Panc1 (cell line): ENCODE results near the gene VPS51.

Experiments used
- TF ChIP-seq, protein P1 (sequence below): fragments of 450-650 bp; IDR thresholded peaks from 2 replicates; pipeline ENCODE4 v1.5.1; 2017; ENCODE audit warnings: mild to moderate bottlenecking
- TF ChIP-seq, protein P2 (sequence below), 2 experiments: IDR thresholded peaks; 2 replicates each; pipeline ENCODE4 v1.6.1; 2011 to 2012; ENCODE audit warnings: low read depth in 2 of 2, control low read depth in 1 of 2, low read length in 1 of 2, mild to moderate bottlenecking in 1 of 2, moderate library complexity in 1 of 2; ENCODE audit not compliant: insufficient read depth in 1 of 2

DNA sequence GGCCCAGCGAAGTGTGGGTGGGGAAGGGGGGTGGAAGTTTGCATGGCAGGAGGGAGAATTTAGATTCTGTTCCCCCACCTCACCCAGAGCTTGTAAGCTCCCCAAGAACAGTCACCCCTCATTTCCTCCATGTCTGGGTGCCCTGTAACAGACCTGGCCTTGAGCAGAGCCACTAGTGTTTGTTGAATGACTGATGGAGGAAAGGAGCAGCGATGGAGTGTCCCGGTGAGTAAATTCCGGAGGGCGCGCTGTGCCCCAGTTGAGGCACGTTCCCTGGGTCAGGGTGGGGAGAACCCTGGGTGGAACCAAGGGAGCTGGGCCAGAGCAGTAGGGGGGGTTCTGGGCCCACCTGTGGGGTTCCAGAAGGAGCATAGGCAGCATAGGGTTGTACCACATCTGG is 38.5 kb upstream of the VPS51 start:
- TF ChIP-seq, protein P1, sequence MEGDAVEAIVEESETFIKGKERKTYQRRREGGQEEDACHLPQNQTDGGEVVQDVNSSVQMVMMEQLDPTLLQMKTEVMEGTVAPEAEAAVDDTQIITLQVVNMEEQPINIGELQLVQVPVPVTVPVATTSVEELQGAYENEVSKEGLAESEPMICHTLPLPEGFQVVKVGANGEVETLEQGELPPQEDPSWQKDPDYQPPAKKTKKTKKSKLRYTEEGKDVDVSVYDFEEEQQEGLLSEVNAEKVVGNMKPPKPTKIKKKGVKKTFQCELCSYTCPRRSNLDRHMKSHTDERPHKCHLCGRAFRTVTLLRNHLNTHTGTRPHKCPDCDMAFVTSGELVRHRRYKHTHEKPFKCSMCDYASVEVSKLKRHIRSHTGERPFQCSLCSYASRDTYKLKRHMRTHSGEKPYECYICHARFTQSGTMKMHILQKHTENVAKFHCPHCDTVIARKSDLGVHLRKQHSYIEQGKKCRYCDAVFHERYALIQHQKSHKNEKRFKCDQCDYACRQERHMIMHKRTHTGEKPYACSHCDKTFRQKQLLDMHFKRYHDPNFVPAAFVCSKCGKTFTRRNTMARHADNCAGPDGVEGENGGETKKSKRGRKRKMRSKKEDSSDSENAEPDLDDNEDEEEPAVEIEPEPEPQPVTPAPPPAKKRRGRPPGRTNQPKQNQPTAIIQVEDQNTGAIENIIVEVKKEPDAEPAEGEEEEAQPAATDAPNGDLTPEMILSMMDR: no peak
- TF ChIP-seq, protein P2, sequence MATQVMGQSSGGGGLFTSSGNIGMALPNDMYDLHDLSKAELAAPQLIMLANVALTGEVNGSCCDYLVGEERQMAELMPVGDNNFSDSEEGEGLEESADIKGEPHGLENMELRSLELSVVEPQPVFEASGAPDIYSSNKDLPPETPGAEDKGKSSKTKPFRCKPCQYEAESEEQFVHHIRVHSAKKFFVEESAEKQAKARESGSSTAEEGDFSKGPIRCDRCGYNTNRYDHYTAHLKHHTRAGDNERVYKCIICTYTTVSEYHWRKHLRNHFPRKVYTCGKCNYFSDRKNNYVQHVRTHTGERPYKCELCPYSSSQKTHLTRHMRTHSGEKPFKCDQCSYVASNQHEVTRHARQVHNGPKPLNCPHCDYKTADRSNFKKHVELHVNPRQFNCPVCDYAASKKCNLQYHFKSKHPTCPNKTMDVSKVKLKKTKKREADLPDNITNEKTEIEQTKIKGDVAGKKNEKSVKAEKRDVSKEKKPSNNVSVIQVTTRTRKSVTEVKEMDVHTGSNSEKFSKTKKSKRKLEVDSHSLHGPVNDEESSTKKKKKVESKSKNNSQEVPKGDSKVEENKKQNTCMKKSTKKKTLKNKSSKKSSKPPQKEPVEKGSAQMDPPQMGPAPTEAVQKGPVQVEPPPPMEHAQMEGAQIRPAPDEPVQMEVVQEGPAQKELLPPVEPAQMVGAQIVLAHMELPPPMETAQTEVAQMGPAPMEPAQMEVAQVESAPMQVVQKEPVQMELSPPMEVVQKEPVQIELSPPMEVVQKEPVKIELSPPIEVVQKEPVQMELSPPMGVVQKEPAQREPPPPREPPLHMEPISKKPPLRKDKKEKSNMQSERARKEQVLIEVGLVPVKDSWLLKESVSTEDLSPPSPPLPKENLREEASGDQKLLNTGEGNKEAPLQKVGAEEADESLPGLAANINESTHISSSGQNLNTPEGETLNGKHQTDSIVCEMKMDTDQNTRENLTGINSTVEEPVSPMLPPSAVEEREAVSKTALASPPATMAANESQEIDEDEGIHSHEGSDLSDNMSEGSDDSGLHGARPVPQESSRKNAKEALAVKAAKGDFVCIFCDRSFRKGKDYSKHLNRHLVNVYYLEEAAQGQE (IDR thresholded peaks at IDR 0.05; ENCODE audit: insufficient read depth in 1 of 2, low read depth in 2 of 2, low read length in 1 of 2): no peak
